GM18520 (cell line): ENCODE data around the gene PPP1R15B.
"Not testable (repeated sequence)": the region's sequence is repeated elsewhere in the genome, so short reads cannot be mapped to it uniquely, and the experiment has no call there.

Experiments
- ATAC-seq: cut with Tn5 transposase; IDR thresholded peaks from one replicate; pipeline ENCODE4 v1.9.1; 2021; ENCODE audit not compliant: unreplicated experiment

Gene PPP1R15B

DNA sequence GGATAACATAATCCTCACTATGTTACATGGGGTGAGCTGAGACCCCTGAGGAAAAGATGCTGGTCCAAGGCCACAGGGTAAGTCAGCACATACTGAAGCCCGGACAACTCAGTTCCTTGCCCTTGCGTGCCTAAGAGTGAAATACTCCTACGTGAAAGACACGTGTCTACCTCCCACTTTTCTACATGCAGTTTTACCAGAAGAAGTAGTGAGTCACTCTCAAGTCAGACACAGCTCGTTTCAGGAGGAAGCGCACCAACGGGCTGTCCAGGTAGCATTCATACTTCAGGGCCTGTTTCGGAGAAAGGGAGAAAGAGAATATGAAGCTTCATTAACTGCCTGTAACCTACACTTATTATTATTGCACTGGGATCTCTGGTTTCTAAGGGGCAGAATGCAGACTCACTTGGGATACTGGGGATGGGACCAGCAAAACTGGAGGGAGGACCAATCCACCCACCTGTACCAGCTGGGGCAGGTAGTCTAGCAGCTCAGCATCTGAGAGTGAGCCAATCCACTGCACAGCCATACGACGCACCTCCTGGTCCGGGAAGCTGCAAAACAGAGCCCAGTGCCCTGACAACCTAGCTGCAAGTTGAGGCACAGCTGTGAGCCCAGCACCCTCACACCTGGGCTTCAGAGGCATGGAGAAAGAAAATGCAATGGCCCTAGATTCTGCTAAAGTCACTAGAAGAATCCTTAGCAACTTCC is 32.4 kb upstream of the PPP1R15B start:
- ATAC-seq = no peak

DNA sequence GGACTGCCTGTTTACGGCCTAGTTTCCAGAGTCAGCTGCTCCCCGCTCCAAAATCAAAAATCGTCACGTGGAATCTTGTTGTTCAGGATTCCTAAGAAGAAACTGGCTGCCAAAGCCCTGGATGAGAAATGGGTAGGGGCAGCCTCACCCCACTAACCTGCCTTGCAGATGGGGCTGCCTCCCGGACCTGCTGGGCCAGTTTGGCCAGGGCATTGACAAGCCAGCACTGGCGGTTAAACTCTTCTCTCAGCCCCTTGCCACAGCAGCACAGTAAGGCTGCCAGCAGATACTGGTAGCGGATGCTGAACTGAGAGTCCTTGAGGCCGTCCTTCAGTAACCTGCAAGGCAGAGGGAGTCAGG is 31.6 kb upstream of the PPP1R15B start:
- no peak for ATAC-seq

DNA sequence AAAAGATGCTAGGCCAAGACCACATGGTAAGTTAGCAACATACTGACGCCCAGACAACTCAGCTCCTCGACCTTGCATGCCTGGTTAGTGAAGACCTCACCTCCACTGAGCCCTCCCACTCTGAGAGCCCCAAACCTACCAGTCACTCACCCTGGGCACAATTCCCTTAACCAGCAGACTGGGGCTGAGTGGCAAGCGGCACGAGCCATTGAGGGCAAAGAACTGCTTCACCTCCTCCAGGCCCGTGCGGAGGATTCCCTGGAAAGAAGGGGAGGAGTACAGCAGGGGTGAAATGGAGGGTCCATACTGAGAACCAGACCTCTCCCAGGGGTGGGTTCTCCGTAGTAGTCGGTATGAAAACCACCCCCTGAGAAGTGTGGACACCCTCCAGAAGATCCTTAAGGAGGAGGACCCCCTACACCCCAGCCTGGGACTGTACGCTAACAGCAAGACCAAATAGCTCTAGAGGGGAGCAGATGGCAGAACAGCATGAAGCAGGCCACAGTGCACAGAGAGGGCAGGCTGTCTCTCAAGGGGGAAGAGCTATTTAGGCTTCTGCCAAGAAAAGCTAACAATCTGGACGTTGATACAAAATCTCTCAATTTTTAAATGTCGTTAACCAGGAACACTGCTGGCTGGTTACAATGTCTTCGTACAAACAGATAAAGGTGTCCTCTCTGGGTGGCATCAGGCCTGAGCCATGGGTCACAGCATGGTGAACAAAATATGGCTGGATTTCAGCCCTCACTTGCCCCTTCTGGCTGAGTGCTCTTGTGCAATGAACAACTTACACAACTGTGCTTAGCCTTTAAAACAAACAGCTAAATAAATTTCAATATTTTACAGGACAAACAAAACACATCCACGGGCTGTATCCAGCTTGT is 31.0 kb upstream of the PPP1R15B start:
- no peak for ATAC-seq

DNA sequence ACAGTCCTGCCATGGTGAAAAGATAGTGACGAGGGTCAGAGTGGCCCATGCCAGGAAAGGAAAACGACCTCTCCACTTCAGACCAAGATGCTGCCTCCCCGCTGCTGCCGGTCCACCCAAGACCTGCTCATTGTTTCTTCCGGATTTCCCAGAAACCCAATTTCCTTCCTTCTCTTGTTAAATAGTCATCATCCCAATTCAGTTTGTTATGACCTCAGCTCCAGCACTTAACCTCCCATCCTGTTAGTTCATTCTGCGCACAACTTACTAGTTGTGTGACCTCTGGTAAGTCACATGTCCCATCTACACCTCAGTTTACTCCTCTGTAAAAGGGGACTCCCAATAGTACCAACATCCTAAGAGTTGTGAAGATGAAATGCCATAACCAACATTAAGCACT is 29.9 kb upstream of the PPP1R15B start:
- no peak for ATAC-seq

DNA sequence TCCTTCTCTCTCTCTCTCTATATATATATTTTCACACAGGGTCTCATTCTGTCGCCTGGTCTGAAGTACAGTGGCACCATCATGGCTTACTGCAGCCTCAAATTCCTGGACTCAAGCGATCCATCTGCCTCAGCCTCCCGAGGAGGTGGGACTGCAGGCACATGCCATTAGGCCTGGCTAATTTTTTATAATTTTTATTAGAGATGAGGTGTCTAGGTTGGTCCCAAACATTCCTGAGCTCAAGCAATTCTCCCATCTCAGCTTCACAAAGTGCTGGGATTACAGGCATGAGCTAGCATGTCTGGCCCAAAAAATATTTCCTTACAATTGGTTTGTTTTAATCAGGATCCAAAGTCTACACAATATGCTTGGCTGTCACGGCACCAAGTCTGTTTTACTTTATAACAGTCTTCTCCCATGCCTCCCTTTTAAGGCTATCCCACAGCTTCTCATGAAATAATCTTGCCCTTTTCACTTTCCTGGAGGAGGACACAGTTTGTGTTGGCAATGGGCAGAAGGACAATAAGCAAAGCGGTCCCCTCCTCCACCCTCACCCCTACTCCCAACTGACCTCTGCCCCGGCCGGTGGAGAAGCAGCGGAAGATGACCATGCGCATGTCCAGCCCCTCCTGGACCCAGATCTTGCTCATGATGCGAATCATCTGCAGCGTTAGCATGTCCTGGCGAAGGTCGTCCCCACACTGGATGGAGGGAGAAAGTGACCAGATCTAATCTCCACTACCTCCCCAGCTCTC is 28.2 kb upstream of the PPP1R15B start:
- ATAC-seq = no peak

DNA sequence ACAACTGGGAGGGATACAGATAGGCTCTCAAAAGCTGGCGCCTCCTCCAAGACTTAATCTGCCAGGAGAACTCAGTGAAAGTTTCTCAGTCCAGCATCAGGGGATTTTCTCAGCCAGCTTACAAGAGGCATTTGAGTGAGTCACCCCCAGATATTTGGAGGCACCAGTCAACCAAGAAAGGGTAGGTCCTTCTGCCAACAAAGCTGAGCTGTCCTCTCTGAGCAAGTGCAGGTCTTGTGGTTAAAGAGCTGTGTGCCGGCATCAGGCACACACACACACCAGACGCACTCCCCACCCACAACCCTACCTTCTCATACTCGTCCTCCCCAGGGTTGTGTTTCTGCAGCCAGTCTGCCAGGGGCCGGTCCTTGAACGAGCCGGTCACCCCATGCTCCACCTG is 27.0 kb upstream of the PPP1R15B start:
- no peak for ATAC-seq

DNA sequence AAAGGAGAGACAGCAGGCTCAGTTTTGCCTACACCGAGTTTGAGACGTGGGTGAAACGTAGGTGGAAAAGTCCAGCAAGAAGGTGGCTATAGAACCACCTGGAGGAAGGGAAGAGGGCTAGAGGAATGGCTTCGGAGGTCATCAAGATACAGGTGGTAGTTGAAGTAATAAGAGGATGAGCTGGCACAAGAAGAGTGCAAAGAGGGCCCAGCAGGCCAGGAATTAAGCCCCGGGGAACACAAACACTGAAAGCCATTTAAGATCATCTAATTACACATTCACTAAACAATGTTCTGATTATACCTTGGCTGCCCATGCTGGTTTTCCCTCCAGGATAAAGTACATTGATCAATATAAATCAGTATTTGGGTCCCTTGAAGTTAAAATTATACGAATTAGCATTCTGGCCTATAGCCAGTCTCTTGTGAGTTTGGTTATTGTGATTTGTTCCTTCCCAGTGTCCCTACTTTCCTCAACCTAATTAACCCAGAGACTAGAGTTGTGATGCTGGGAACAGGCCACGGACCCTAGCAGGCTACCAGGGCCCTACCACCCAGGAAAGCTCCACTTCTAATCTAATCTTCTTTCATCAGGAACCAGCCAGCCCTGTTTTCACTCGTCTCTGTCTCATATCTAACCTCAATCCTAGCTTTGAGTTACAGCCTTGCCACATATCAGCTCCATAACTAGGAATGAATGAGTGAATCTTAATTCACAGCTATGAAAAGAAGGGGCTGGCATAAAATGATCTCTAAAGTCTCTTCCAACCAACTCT is 26.4 kb upstream of the PPP1R15B start:
- ATAC-seq = no peak

DNA sequence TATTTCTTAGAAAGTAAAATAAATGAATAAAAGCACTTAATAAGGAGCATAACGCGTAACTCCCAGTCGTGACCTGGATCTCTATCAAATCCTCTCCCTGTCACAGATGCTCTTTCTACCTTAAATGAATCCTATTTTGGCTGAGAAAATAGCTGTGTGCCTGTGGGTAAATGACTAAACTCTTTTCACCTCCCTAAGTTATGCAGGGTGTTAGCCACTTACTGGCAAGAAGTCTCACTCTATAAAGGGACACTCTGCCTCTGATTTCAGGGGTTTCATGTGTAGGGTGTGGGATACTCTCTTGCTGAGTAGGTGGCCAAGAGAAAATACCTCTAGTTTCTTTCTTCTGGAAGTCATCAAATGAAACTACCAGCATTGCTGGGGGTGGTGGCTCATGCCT is 24.3 kb upstream of the PPP1R15B start:
- ATAC-seq = no peak

DNA sequence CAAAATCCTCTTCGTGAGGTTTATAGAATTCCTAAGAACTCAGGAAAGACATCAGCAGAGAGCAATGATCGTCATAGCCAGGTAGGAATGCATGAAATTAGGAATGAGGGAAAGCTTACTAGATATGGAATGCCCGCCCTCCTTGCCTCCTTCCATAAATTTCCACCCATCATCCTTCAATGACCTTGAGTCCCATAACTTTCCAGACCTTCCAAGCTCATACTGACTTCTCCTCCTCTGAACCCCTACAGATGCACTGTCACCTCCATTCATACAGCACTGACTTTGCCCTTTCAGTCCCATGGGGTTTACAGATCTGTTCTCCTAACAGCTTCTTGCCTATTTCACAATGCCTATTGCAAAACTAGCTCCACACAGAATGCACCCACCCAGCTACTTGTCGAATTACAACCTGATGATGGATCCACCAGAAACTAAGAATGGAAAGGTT is 23.8 kb upstream of the PPP1R15B start:
- ATAC-seq = no peak

DNA sequence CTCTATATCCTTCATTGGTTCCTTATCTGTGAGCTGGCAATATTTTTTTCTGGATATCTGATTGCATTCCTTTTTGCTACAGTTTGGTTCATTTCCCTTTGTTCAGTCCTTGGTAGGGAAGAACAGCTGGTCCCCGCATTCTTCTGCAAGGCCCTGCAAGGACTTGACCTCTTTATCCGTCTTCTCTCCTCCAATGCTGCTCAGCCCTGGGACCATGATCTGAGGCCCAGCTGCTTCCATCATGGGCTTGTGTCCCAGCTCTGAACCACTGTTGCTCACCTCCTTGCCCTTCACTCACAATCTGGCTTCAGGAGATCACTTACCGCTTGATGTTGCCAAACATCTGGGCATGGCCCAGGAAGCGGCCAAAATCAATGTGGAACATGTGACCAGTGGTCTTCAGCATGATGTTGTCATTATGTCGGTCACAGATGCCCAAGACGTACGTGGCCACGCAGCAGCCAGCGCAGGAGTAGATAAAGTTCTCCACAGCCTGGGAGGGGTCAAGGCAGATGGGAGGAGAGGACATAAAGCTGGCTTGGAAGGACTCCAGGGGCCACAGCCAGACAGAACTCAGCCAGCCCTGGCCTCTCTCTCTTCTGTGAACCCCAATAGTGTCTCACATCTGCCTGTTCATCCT is 22.6 kb upstream of the PPP1R15B start:
- no peak for ATAC-seq

DNA sequence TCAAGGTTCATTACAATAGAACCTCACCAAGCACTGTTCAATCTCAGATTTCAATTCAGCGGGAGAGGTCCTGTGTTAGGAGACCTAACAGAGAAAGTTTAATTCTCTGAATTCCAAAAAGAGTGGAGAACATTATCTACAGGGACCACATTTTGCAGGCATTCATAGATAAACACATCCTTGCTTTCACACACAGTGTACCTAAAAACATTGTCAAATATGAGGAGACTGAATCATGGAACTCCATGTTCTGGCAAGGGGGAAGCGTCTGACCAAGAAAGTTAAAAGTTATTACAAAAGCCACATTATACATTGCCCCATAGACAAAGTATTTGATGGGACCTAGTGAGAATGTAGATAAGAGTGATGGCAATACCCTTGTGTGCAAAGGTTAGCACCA is 21.1 kb upstream of the PPP1R15B start:
- ATAC-seq = no peak

DNA sequence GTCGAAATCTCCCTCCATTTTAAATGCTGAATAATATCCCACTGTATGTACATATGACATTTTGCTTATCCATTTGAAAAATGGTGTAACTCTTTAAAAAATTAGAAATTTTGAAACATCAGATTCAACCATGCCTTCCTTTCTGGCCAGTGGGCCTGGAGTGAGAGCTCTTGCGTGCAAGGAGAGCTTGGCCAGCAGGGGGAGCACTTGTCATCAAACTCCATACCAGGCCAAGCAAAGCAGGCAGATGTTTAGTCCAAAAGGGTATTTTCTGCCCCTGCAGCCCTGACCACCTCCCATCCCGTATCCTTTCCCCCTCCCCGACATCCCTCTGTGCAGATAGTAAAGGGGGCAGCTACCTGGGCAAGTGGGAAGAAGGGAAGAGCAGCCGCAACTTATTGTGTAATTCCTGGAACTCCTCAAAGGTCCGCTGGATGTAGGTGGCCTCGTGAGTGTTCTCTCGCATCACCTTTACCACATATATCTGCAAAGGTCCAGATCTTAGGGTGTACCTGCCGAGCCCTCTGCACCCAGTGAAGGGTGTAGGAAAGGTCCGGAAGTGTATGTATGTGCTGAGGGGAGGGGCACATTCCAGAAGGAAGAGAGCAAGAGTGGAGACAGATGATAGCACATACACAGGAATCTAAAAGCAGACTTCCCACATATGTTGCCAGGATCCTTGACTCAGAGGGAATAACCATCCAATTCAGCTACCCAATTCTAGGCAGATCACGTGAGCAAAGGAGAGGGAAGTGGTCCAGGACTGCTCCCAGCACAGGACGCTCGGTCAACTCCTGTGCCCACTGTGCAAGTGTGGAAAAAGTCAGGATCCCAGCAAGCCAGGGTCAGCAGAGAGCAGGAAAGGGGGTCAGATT is 19.9 kb upstream of the PPP1R15B start:
- ATAC-seq = no peak

DNA sequence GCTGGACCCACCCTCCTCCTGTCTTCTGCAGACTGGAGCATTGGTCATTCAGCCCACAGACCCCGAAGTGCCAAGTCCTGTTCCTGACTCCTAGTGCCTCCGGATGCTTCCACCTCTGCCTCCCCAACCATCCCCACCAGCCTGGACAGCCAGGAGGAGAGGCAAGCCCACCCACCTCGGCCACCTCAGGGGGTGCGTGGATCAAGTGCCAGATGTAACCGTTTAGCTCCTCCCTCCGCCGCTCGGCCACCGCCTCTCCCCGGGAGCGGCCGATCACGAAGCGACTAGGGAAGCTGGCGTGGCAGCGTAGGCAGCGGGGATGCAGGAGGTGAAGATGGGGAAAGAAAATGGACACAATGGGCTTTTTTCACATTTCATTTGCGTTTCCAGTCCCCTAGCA is 18.1 kb upstream of the PPP1R15B start:
- ATAC-seq = no peak

DNA sequence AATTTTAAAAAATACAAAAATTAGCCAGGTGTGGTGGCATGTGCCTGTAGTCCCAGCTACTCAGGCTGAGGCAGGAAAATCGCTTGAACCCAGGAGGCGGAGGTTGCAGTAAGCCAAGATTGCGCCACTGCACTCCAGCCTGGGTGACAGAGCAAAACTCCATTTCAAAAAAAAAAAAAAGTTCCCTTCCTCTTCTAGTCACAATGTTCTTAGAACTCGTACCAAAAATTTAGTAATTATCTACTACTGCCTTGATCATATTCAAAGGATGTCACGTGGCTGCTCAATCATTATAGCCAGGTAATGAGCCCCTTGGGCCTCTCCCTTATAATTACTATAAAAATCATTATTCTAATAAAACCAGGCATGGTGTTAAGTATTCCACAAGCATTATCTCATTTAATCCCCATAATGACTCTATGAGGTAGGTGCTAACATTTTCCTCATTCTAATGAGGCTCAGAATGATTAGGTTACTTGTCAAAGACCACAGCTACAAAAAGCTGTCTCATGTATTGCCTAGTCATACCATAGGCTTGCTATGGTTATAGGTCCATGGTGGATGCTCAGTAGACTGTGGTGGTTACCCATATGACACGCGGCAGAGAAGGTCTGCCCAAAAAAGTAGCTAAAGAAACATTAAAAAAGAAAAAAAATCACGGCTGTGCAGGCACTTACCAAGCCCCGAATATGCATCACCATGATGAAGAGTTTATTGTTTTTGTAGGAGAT is 15.5 kb upstream of the PPP1R15B start:
- no peak for ATAC-seq

DNA sequence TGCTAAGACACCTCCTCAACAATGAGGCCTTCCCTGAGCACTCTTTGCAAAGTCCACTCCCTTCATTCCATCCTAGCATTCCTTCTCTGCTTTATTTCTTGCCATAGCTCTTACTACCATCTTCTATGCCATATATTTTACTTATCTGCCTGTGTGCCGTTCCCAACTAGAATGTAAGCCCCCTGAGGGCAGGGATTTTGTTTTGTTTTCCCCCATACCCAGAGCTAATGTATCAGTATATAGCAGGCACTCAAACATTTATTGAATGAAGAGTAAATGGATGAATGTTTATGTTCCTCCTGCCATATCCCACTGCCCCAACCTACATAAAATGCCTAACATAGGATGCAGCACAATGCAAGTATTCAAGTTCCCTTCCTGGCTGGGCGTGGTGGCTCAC is 14.9 kb upstream of the PPP1R15B start:
- ATAC-seq = no peak

DNA sequence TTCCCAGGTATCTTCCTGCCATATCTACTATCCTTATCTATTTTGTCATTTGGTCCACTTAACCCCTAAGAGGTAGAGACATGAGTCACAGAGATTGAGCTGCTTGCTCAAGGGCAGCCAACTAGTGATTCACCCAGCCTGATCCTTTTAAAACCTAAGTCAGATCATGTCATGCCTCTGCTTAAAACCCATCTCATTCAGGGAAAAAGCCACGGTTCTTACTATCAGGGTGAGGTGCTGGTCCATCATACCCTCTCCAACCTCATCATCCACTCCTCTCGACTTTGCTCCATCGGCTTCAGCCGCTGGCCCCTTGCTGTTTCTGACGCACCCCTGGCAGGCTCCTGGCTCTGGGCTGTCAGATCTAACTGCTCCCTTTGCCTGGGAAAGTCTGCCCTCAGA is 14.4 kb upstream of the PPP1R15B start:
- no peak for ATAC-seq

DNA sequence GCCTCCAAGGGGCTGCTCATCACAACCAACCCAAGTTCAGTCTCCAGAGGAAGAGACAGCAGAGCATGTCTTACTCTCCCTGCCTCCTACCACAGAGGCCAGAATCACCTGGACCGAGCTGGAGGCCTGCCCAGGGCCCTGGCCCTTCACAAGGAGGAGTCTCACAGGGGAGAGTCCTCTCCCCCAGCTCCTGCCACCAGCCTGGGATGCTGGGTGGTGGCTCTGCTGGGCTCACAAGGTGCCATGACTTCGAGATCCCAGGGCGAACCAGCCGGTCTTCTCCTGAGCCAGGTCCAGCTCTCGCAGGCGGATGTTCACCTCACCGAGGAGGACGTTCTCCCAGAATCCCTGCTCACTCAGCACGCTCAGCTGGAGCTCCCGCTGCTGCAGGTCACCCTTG is 13.0 kb upstream of the PPP1R15B start:
- no peak for ATAC-seq

DNA sequence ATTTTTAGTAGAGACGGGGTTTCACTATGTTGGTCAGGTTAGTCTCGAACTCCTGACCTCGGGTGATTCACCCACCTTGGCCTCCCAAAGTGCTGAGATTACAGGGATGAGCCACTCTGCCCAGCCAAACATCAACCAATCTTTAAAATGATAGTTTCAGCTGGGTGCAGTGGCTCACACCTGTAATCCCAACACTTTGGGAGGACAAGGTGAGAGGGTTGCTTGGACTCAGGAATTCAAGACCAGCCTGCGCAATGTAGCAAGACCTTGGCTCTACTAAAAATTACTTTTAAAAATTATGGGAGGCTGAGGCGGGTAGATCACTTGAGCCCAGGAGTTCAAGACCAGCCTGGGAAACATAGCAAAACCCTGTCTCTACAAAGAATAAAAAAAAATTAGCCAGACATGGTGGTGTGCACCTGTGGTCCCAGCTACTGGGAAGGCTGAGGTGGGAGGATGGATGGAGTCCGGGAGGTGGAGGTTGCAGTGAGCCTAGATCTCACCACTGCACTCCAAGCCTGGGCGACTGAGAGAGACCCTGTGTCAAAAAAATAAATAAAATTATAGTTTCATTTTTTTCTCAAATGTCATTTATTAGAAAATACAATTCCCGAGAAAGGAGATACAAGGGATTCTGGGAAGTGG is 10.6 kb upstream of the PPP1R15B start:
- not testable (repeated sequence) for ATAC-seq
